Mesenteric fat pad (tissue), 1 donor: ENCODE measurements around the gene NHP2. TPM values are rescaled to one million over a fixed set of nuclear protein-coding genes. Genes with fewer than 3 reads are reported as not detected.
A peak's percentile ranks its signal among the peaks of the same experiment; 100 is the strongest.

Source experiments
- DNase-seq: peaks from one replicate; pipeline ENCODE4 v3.0.0-alpha.2; 2020; ENCODE audit warnings: low spot score
- total RNA-seq: library from RNA; stranded (reverse); fragmentation: NEBNext Ultra II Directional; extraction: Animal tissue kit (Norgen Biotek cat#: 25700); gene quantifications from one replicate; pipeline ENCODE4 v1.2.1, GENCODE V29; 2021
- donor health status: DM: yes; HTN: yes; CAD: no.

NHP2 gene
- total RNA-seq, 1 donor from 2014 or later = 99.2 TPM

GRCh38 chr5:178176791-178177190 is 23.1 kb upstream of the NHP2 start:
- DNase-seq = no peak

GRCh38 chr5:178174456-178174855 is 20.8 kb upstream of the NHP2 start:
- no peak for DNase-seq

- DNase-seq = no peak
These were observed 16.8 kb upstream of the NHP2 start for GRCh38 chr5:178170455-178170854.

GRCh38 chr5:178165581-178165980 is 11.9 kb upstream of the NHP2 start:
- no peak for DNase-seq

GRCh38 chr5:178163772-178164735 is 10.4 kb upstream of the NHP2 start:
- DNase-seq = peak; percentile 95

GRCh38 chr5:178162481-178162880 is 8.8 kb upstream of the NHP2 start:
- DNase-seq = no peak

DNA sequence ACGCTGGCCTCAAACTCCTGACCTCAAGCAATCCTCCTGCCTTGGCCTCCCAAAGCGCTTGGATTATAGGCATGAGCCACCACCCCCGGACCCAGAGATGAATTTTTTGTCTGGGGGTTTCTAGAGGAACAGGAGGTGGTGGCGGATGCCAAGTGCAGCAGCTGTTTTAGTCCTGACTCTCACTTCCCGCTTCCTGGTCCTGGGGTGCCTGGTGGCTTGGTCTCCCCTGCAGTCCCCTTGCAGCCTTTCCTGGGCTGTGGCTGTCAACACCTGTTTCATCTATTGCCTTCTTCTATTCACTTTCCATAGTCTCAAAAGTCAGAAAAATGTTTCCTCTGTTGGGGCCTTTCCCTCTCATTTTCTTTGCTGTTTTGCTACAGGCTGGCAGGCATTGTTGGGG is 6.5 kb upstream of the NHP2 start:
- DNase-seq = no peak

- DNase-seq = no peak
These were observed 1.4 kb upstream of the NHP2 start for GRCh38 chr5:178155065-178155464.

DNA sequence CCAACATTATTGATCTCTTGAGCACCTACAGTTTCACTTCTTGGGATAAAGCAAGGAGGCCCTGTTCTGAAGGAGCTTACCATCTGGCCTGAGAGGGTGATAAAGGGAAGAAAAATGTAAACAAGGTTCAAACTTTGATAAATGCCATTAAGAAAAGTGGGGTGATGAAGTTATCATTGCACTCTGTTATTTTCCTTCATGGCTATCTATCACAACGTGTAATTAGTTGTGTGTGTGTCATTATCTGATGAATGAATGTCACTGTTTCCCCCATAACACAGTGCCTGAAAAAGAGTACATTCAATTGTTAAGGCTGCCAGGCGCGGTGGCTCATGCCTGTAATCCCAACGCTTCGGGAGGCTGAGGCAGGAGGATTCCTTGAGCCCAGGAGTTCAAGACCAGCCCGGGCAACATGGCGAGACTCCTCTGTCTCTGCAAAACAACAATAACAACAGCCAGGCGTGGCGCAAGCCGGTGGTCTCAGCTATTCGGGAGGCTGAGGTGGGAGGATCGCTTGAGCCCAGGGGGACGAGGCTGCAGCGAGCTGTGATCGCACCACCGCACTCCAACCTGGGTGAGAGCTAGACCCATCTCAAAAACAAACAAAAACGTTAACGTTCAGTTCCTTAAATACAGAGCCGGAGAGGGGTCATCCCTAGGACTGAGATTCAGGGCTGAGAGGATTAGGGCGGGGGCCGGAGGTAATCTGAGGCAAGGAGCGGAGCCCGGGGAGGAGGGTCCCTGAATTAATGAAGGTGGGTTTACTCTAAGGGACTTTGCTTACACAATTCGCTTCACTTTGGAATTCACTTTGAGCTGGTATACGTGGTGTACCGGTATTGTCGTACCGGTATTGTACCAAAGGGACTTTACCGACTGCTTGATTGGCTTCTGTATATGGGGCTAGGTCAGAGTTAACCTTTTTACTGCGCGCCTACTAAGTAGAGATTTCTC is 917 bp downstream of the NHP2 start:
- DNase-seq = no peak

DNA sequence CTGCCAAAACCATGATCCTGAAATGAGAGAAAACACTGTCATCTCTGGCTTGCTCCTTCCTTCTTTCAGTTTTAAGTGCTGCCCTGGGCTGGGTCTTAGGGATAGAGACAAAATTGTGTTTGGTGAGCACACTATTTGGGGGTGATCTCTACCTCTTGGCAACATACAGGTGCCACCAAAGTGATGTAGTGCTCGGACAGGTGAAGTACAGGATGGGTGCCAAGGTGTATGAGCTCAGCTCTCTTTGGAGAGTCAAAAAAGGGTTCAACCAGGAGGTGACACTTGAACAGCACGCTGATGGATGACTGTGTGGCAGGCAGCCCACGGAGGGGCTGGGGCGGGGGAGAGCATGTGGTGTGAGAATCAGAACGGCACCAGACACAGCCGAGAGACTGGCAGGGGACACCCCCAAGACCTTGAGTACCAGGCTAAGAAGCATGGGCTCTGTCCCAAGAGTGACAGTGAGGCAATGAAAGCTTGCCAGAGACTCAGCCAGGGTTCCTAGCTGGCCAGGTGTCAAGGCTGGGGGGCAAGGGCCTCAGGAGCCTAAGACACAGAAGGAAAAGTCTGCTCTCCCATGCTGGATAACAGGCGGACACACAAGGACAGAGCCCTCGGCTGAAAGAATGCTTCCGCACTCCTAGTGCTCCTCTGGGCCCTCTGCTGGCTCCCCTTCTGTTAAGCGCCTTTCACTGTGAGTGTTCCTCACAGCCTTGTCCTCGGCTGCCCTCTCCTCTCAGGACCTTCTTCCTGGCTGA is 2.5 kb downstream of the NHP2 start:
- no peak for DNase-seq

DNA sequence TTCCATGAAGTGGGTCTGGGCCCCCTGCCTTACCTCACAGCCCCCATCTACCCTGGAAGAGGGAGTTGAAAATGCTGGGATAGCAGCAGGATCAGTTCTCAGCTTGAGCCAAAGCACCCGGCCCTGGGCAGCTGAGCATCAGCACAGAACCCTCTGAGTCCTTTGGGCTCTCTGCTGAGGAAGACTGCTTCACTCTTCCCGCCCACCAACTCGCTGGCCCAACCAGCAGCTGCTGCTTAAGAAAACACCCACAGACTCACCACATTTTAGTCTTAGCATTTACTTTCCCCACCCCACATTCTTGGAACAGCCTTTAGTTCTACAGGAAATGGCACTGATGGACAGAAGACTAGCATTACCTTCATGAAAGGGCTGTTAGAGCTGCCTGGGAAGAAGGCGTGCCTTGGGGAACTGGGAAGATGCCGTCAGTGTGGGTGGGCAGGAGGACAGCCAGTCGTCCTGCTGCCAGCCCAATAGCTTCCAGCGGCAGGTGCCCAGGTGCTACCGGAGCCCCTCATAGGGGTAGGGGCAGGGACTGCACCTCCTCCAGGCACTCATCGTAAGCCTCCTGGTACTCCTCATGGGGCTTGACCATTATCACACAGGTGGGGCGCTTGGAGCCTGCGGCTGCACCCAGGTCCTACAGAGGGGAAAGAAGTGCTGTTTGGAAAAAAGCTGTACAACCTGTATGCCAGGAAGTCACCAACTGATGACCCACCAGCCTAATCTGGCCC is 4.3 kb downstream of the NHP2 start:
- DNase-seq = no peak

DNA sequence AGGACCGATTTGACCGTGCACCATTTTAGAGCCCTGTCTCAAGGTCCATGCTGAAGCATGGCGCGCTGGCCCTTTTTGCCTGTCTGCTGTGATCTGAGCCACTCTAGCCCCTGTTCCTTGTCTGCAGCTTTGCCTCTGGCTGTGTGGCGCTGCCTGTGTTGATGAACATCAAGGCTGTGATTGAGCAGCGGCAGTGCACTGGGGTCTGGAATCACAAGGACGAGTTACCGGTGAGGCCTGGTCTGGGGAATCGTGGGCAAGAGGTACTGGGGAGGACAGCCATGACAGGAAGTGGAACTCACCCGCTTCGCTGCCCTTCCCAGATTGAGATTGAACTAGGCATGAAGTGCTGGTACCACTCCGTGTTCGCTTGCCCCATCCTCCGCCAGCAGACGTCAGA is 6.3 kb downstream of the NHP2 start:
- no peak for DNase-seq

GRCh38 chr5:178145965-178146820 is 7.5 kb downstream of the NHP2 start:
- DNase-seq = no peak

DNA sequence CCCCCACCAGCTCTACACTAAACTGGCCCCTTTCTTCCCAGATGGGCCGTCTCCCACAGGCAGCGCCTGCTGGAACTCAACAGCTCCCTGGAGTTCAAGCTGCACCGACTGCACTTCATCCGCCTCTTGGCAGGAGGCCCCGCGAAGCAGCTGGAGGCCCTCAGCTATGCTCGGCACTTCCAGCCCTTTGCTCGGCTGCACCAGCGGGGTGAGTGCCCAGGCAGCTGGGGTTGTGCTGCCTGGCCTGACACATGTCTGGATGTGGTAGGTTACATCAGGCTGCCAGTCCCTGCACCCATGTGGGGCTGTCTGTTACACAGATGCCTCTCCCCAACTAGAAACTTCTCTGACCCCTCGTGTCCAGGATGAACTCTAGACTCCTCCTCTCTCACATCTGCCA is 9.8 kb downstream of the NHP2 start:
- DNase-seq = no peak

- no peak for DNase-seq
These were observed 10.4 kb downstream of the NHP2 start for GRCh38 chr5:178143246-178143645.

DNA sequence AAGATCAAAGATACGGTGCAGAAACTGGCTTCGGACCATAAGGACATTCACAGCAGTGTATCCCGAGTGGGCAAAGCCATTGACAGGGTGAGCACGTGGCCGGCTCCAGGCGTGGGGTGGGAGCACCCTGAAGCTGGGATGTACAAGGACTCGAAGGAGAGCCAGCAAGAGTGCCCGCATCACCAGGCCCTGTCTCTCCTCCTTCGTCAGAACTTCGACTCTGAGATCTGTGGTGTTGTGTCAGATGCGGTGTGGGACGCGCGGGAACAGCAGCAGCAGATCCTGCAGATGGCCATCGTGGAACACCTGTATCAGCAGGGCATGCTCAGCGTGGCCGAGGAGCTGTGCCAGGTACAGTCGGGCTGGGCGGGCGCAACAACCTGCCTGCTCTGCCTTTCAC is 11.0 kb downstream of the NHP2 start:
- no peak for DNase-seq

GRCh38 chr5:178141550-178141949 is 12.1 kb downstream of the NHP2 start:
- DNase-seq = no peak

GRCh38 chr5:178137991-178138390 is 15.7 kb downstream of the NHP2 start:
- no peak for DNase-seq

DNA sequence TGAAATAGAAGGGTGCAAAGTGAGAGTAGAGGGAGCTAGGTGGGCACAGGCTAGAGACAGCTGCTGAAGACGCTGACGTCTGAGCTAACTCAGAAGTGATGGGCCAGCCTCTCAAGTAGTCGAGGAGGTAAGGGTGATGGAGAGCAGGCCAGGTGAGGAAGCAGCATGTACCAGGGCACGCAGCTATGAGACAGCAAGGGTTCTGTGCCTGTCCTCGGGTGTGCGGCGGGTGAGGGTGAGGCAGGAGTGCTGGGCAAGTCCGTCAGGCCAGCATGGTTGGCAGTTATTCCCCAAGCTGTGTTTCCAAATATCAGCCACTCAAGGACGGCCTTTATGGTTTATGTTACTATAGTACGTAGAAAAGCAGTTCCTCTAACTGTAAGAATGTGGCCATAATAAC is 16.7 kb downstream of the NHP2 start:
- no peak for DNase-seq
